HUES6 (cell line): ENCODE measurements around the gene EARS2.

ENCODE experiments used
- H3K27ac ChIP-seq: 2 replicates; pipeline ENCODE4 v1.7.0; 2013; ENCODE audit warnings: low read depth, mild to moderate bottlenecking, low read length, inconsistent platforms
- H3K27me3 ChIP-seq: 2 replicates; pipeline ENCODE4 v1.6.1; 2013; ENCODE audit warnings: low read length; ENCODE audit not compliant: control insufficient read depth, insufficient read depth
- H3K36me3 ChIP-seq: 2 replicates; pipeline ENCODE4 v1.6.1; 2013; ENCODE audit warnings: low read length; ENCODE audit not compliant: control insufficient read depth, insufficient read depth
- H3K4me1 ChIP-seq: 2 replicates; pipeline ENCODE4 v1.6.1; 2013; ENCODE audit warnings: low read length; ENCODE audit not compliant: control insufficient read depth, insufficient read depth
- H3K4me3 ChIP-seq: 2 replicates; pipeline ENCODE4 v1.5.1; 2013; ENCODE audit warnings: low read depth, low read length
- H3K9ac ChIP-seq: one replicate; pipeline ENCODE4 v1.6.1; 2013; ENCODE audit warnings: mild to moderate bottlenecking, low read length
- H3K9me3 ChIP-seq: 2 replicates; pipeline ENCODE4 v1.6.1; 2013; ENCODE audit warnings: low read depth, low read length; ENCODE audit not compliant: control insufficient read depth, insufficient read depth

EARS2 gene

GRCh38 chr16:23523876-23524385 lies 33.2 kb downstream of the EARS2 start:
- Histone ChIP-seq H3K36me3 (peaks cover 81% of the 10 kb centered on the region), H3K27ac (no peak overlapping the region), H3K4me3 (no peak overlapping the region)

GRCh38 chr16:23523321-23523720 lies 33.8 kb downstream of the EARS2 start:
- Histone ChIP-seq H3K4me3 (no peak overlapping the region), H3K36me3 (peaks cover 80% of the 10 kb centered on the region), H3K4me1 (no peaks in the 10 kb centered on the region), H3K27ac (no peak overlapping the region), H3K27me3 (no peaks in the 10 kb centered on the region), H3K9ac (no peak overlapping the region), H3K9me3 (no peaks in the 10 kb centered on the region)

More at GRCh38 chr16:23523876-23524385, 33.2 kb downstream of the EARS2 start:
- H3K4me1 ChIP-seq = no peaks in the 10 kb centered on the region
- no peaks in the 10 kb centered on the region for H3K9me3 ChIP-seq
- H3K27me3 ChIP-seq = no peaks in the 10 kb centered on the region
- no peak overlapping the region for H3K9ac ChIP-seq

- Histone ChIP-seq H3K27ac (no peak overlapping the region), H3K9me3 (no peaks in the 10 kb centered on the region), H3K9ac (no peak overlapping the region), H3K27me3 (no peaks in the 10 kb centered on the region), H3K36me3 (peaks cover 72% of the 10 kb centered on the region), H3K4me3 (no peak overlapping the region), H3K4me1 (no peaks in the 10 kb centered on the region)
These were observed 35.2 kb downstream of the EARS2 start for GRCh38 chr16:23521965-23522364.

GRCh38 chr16:23521037-23521743 lies 36.0 kb downstream of the EARS2 start:
- Histone ChIP-seq H3K9ac (no peak overlapping the region), H3K9me3 (no peaks in the 10 kb centered on the region), H3K4me3 (no peak overlapping the region), H3K27me3 (no peaks in the 10 kb centered on the region), H3K36me3 (peaks cover 65% of the 10 kb centered on the region), H3K27ac (no peak overlapping the region), H3K4me1 (no peaks in the 10 kb centered on the region)

- no peak overlapping the region for H3K27ac ChIP-seq
- peaks cover 63% of the 10 kb centered on the region for H3K36me3 ChIP-seq
- H3K9ac ChIP-seq = no peak overlapping the region
- H3K4me1 ChIP-seq = no peaks in the 10 kb centered on the region
- H3K9me3 ChIP-seq = no peaks in the 10 kb centered on the region
- H3K4me3 ChIP-seq = no peak overlapping the region
- no peaks in the 10 kb centered on the region for H3K27me3 ChIP-seq
These were observed 36.6 kb downstream of the EARS2 start for GRCh38 chr16:23520500-23520899.

- Histone ChIP-seq H3K4me3 (no peak overlapping the region), H3K9me3 (no peaks in the 10 kb centered on the region), H3K27ac (no peak overlapping the region), H3K36me3 (peaks cover 57% of the 10 kb centered on the region), H3K27me3 (no peaks in the 10 kb centered on the region), H3K4me1 (no peaks in the 10 kb centered on the region), H3K9ac (no peak overlapping the region)
These were observed 37.9 kb downstream of the EARS2 start for GRCh38 chr16:23519282-23519681.

- no peak overlapping the region for H3K4me3 ChIP-seq
- no peaks in the 10 kb centered on the region for H3K4me1 ChIP-seq
- no peak overlapping the region for H3K27ac ChIP-seq
- H3K27me3 ChIP-seq = no peaks in the 10 kb centered on the region
- H3K36me3 ChIP-seq = peaks cover 52% of the 10 kb centered on the region
- H3K9me3 ChIP-seq = no peaks in the 10 kb centered on the region
- no peak overlapping the region for H3K9ac ChIP-seq
These were observed 38.7 kb downstream of the EARS2 start for GRCh38 chr16:23518435-23518891.

GRCh38 chr16:23516366-23517137 lies 40.6 kb downstream of the EARS2 start:
- H3K4me1 ChIP-seq = no peaks in the 10 kb centered on the region
- H3K27me3 ChIP-seq = no peaks in the 10 kb centered on the region
- no peak overlapping the region for H3K4me3 ChIP-seq
- H3K27ac ChIP-seq = no peak overlapping the region
- no peak overlapping the region for H3K9ac ChIP-seq
- H3K9me3 ChIP-seq = no peaks in the 10 kb centered on the region
- H3K36me3 ChIP-seq = peaks cover 33% of the 10 kb centered on the region

GRCh38 chr16:23515881-23516280 lies 41.3 kb downstream of the EARS2 start:
- Histone ChIP-seq H3K9ac (no peak overlapping the region), H3K9me3 (no peaks in the 10 kb centered on the region), H3K27ac (no peak overlapping the region), H3K4me1 (no peaks in the 10 kb centered on the region), H3K27me3 (no peaks in the 10 kb centered on the region), H3K36me3 (peaks cover 30% of the 10 kb centered on the region), H3K4me3 (no peak overlapping the region)

- no peaks in the 10 kb centered on the region for H3K4me1 ChIP-seq
These were observed 42.6 kb downstream of the EARS2 start for GRCh38 chr16:23514381-23515152.

More at GRCh38 chr16:23514381-23515152, 42.6 kb downstream of the EARS2 start:
- Histone ChIP-seq H3K4me3 (no peak overlapping the region), H3K9me3 (no peaks in the 10 kb centered on the region), H3K27me3 (no peaks in the 10 kb centered on the region), H3K9ac (no peak overlapping the region), H3K27ac (no peak overlapping the region), H3K36me3 (peaks cover 23% of the 10 kb centered on the region)
